HG03097 (cell line): ENCODE data around the gene RGS8.

Experiments
- ATAC-seq: cut with Tn5 transposase; IDR thresholded peaks from one replicate; pipeline ENCODE4 v1.9.1; 2021; ENCODE audit not compliant: unreplicated experiment, low FRiP score

The RGS8 gene

DNA sequence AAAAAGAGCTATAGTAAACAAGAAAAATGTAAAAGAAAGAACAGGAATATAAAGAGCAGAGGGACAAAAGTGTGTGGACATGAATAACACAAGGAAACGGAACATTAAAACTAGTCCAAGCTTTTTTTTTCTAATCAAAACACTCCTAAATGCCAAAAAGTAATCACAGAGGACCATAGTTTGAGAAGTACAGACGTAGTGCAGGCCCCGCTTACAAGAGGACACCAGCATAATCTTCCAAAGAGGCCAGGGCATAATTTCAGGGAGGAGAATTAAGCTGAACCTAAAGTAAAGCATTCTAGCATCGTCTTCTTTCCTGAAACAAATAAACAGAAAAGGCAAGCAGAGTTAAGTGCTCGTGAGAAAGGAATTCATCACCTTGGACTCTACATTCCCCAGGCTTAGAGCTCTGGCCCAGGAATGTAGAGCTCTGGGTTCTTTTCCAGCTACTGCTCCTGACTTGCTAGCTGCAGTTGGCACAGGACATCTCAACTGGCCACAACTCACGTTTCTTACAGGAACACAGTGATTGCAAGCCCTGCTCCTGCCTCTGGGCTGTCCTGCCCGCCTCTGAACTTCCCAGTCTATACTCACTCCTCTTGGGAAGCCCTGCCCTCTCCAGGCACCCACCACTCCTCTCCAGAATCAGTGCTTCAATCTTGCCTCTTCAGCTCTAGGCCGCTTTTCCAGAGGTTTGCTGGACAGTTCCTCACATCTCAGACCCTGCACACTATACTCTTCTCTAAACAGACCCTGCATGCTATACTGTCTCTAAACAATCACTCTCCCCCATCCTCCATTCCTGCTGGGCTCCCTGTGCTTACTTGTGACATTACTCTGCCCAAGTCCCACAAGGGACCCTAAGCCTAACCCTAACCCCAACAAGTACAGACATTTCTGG is 9.8 kb downstream of the RGS8 start:
- ATAC-seq, result no peak

DNA sequence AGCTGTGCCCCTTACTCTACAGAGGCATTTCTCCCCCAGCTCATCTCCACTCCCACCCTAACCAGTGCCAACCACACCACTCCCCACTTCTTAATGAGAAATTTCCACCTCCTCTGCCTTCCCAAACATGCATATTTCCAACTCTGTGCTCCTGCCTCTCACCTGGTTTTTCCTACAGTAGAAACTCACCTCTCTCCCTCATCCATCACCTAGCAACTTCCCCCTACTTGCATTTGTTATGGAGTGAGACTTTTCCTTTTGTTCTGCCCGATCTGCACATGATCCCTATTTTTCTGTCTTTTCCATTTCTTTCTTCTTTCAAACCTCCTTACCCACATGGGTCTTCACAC is 11.9 kb downstream of the RGS8 start:
- no peak for ATAC-seq

DNA sequence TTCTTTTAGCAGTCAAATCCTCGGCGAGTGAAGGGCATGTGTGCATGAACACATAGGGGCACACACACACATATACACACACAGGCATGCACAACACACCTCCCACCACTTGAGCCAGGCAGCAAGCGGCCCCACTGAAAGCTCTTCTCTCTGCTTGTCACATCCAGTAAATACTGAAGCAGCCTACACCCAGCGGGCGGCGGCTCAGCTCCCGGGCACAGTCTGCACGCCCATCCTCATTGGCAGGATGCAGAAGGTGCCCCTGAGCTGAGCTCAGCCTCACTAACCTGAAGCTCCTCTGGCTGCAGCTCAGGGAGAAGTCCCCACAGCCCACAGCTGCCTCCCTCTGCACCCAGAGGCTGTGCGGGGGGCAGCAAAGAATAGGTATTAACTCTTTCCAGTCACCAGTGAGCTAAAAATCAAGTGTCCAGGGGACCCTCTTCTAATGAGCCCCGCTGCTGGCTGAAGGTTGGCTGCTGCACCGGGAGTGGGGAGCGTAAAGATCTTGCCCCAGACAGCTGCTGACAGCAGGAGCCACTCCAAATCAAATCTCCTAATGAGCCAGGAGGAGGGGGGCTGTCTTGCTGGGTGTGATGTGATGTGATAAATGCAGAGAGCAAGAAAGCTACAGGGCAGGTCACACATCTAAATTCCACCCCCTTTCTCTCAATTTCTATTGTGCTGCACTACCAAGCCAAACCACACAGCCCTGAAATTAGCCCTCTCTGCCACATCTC is 12.5 kb downstream of the RGS8 start:
- no peak for ATAC-seq

DNA sequence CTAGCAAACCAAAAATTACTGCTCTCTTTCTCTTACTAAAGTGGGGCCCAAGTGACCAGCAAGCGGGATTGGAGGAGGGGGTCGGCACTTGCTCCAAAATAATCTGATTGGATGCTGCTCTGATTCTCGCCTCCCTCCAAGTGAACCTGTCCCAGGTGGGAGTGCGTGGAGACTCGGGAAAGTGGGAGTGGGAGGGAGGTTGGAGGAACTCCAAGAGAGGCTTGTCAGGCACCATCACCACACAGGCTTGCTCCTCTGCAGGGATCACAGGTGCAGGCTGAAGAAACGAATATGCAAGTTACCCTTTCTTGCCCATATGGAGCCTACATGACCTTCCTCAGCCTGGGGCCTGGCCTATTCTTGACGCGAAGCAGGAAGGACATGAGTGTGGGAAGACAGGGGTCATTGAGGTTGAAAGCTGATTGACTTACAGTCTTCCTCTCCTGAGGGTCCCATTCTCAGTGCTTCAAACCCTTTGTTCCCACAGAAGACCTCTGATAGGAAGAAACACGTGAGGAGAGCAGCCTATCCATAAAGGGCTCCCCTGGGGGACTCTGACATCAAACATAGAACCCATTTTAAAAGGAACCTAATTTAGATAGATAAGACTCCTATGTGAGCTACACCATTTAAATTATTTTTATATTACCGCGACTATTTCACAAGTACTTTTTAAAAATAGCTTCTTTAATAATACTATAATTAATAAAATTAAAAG is 14.2 kb downstream of the RGS8 start:
- no peak for ATAC-seq

DNA sequence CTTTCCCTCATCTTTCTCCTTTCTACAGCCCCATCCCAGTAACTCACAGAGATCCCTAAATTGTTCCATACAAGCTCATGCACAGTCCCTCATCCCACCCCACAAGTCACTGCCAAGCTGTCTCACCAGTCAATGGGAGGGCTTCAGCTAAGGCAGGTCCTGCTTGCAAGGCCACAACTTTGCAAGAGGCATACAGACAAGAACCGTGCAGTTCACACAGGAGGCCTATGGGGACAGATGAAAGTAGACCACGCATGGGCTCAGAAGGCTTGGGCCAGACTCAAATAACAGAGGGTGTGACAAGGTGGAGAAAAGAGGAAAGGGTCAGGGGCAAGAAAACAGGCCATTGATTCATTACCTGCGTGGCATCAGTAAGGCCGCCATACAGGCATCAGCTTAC is 15.1 kb downstream of the RGS8 start:
- ATAC-seq, result no peak

DNA sequence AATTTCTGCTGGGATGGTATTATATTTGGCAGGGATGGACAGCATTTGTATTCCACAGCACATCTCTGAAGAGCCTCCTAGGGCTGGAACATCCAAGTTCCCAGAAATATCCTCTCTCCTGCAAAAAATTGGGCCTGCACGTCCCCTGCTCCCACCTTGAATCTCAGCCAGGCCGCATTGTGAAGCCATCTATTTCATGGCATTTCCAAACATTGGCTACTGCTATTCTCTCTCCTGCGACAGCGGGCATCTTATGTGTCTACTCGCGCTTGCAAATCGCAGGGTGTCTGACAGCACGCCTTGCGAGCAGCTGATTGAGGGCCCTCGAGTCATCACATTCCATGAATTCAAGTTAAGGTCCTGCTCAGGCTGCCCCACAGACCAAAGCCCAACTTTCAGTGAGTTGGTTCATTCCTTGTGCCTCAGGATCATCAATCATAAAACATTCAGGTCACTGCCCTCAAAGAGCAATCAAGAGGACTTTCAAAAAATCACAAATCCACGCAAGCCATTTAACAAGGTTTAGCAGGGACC is 15.8 kb downstream of the RGS8 start:
- no peak for ATAC-seq

DNA sequence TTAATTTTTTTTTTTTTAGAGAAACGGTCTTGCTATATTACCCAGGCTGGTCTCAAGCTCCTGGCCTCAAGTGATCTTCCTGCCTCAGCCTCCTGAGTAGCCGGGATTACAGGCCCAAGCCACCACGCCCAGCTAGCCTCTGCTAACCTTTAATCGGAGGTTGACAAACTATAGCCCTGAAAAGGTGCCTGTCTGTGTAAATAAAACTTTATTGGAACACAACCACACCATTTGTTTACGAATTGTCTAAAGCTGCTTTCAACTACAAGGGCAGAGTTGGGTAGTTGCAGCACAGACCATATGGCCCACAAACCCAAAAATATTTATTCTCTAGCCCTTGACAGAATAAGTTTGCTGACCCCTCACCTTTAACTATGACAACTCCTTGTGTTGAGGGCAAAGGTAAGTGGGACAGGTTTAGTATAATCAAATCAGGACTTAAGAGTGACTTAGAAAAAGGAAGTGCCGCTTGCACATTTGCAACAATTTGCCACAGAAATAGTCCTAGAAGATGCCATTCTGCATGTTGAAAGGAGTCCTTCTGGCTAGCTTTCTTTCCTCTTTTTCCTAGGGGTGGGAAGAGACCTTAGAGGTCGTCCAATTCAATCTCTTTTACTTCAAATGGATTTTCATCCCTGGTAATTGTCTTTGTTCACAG is 16.4 kb downstream of the RGS8 start:
- no peak for ATAC-seq

DNA sequence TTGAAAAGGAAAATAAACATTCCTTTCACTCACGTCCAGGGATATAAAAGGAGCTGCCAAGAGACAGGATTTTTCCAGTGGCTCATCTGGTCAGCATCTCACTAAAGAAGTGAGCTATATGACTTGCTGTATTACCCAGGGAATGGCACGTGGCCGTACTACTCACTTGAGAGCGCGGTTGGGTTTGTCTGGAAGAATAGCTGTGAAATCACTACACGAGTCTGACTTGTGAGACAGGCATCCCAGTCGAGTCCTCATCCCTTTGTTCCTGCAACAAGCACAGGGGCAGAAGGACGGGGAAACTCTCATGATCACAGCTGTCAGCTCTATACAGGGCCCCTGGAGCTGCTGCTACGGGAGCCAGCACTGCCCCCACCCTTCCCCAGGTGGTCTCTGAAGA is 17.7 kb downstream of the RGS8 start:
- no peak for ATAC-seq

DNA sequence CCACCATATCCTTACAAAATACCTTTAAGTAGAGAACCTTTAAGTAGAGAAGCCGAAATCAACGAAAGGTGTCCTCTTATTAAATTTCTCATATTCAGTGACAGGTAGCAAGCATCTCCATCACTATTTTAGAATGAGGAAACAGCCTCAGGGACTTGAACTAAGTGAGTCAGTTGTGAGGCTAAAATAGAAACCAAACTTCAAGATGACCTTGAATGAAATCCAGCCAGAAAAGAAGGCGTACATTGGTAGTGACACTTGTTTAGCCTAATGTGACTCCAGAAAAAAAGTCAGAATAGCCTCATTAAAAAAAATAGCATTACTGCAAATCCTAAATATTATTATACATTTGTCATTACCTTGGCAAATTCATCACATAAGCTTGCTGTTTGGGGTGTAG is 20.1 kb downstream of the RGS8 start:
- ATAC-seq, result no peak

DNA sequence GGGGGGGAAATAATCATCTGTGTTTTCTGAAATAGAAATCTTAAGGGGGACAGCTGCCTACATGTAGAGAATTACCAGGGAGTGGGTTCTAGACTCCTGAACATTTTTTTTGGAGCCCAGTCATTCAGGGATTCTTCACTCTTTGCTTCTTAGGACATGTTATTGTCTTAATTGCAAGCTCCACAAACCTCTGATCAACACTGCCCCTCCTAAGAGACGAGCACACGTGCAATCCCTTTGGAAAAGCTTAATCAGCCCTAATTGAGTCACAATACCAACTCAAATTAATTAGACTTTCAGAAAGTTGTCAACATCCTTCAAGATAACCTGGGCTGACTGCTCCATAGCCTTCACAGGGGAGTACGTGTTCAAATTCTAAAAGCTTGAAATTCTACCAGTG is 21.4 kb downstream of the RGS8 start:
- ATAC-seq, result no peak

DNA sequence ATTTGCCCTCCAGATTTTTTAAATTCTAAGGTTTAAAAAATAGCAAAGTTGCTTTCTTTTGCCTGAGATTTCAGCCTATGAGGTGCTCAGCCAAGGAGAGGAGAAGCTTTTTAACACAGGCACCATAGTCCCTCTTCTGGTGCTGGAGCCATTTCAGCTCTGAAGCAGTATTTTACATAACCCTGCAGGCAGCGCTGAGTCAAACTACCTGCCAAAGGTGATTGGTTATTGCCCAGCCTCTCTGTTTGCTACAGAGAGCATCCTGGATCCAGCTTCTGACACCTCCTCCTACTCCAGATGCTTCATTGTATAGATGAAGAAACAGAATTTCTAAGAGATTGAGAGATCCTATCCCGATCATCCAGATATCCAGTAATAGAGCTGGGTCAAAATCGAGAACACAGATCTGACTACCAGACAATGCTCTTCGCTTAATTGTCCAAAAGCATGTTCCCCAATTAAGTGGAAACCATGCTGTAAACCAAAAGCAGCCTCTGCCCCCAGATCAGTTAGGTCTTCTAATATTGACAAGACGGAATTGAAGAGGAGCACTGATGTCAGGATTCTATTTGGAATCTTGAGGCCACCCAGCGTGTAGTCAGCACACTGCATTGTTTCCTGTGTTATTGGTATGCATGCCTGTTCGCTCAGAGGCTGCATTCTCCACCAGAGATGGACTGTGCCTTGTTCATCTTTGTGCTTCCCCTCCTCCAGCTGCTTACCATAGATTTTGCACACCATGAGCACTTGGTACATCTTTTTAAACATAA is 22.1 kb downstream of the RGS8 start:
- no peak for ATAC-seq

DNA sequence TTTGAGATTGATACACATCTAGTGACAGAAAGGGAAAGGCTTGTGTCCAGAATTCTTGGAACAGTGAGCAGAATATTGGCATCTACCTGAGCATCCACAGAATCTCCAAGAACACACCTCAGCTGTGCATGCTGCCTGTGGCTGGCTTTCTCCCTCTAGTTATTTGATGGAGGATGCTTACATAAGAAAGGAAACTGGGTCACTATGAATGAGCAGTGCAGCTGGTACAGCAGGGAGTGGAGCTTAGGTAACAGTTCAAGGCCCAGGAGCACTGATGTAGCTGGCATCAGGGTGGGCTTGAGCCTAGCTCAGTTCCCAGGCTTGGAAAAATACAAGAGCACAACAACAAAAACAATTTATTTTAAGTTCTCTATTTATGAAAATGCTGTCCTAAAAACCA is 26.3 kb downstream of the RGS8 start:
- no peak for ATAC-seq

DNA sequence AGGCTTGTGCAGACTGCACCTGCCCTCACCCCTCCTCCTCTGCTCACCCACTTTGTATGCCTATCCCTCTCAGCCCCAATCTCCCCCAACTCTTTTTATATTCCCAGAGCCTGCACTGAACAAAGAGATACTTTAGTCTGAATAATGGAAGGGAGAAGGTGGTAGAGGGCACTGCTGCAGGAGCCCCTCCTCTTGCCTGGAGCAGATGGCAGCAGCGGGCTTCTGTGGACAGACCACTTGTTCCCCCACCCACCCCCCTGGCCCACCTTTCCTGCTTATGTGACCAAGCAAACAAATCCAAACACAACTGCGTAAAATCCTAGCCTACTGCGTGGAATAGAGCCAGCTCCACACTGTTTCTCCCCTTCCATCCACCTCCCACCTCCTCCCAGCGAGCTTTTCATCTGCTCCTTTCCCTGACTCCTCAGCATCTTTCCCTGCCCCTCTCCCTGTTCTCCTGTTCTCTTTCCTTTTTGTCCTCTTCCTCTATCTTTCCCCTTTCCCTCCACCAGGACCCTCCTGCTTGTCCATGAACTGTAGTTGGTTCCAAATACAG is 27.5 kb downstream of the RGS8 start:
- ATAC-seq, result no peak

DNA sequence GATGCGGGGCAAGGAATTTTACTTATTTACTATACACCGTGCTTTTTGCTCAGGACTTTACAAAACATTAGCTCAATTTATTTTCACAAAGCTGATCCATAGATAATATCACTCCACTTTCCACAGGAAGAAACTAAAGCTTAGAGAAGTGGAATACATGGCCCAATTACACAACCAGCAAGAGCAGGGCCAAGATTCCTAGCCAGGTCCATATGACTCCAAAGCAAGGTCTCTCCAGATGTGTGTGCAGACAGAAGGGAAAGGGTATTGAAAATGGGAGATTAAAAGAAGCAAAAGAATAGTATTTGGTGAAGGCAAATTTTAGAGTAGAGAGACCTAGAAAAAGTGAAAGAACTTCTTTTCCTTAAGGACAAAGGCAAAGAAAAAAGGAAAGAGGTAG is 30.4 kb downstream of the RGS8 start:
- no peak for ATAC-seq

DNA sequence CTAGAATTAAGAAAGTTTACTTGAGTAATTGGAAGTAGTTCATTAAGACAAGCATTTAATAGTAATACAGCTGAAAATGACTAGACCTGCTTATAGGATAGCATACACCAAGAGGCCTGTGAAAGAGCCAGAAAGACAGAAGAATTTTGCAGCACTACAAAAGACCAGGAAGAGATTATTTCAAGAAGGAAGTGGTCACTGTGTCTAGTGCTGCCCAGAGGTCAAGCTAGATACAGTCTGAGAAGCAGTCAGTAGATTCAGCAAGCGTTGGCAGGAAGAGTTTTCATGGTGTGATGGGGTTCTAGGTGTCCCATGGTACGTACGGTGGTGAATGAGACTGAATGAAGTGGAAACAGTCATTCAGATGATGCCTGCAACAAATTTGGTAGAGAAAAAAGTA is 31.5 kb downstream of the RGS8 start:
- ATAC-seq, result no peak

DNA sequence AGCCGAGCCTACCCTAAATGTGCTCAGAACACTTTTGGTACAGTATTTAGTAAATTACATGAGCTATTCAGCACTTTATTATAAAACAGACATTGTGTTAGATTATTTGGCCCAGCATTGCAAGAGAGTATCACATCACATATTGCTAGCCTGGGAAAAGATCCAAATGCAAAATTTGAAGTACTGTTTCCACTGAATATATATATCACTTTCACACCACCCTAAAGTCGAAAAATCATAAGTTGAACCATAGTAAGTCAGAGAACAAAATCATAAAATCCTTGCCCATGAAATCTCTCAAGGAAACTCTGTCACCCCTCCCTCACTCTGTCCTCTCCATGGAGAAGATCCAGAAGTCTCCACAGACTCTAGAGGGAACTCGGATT is 33.1 kb downstream of the RGS8 start:
- no peak for ATAC-seq

DNA sequence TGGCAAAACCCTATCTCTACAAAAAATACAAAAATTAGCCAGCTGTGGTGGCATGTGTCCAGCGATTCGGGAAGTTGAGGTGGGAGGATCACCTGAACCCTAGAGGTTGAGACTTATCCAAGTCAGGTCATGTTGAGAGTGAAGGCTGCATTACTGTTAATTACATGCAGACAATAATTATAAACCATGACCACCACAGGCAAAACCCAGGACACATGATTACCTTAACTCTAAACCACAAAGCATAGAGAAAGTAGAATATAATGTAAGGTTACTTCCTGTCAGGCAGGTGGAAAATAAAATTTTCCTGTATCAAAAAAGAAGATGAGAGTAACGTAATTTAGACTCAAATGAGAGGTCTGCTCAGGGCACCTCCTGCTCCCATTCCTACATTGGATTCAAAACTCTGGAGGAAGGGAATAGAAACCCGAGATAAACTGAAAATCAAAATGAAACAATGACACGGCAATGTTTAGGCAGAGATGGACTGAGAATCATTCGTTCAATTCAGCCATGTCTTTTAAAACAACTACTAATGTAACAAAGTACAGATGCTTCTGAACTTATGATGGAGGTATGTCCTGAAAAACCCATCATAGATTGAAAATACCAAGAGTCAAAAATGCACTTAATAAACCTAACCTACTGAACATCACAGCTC is 33.6 kb downstream of the RGS8 start:
- no peak for ATAC-seq

DNA sequence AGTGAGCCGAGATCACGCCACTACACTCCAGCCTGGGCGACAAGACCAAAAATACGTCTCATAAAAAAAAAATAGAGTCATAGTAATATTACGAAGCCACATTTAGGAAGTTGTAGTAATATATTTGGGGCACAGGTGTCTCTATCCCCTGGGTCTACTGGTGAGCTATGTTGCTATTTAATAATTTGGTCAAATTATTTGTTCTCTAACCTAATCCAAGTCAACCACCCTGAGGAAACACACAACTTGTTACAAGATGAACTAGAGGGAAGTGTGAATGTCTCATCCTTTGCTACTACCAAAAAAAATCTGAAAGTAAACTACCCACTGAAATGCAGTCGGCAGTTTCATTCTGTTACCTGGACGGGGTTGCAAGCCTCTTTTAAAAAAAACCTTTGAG is 35.3 kb downstream of the RGS8 start:
- ATAC-seq, result no peak

DNA sequence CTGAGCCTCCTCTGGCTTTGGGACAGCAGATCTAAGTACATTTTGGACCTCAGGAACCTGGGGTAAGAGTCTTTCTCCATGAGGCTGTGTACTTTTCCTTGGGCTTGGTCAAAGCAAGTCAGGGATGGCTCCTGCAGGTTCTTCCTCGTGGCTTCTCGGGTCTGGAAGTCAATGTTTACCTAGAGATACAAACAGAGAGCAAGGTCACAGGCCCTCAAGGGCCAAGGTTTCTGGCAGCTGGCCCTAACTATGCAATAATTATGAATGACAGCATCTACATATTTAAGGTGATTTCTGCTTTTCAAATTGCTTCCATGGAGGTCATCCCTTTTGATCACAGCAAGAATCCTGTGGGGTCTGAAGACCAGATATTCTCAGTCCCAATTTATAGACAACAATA is 37.6 kb downstream of the RGS8 start:
- ATAC-seq, result no peak
